Measurements from ENCODE around the gene CORT.

- no peak for TF ChIP-seq CTCF (IDR thresholded peaks at IDR 0.05)
- TF ChIP-seq POLR2A (IDR thresholded peaks at IDR 0.05), result no peak
Measured at GRCh38 chr1:10421637-10422036, 28.2 kb upstream of the CORT start.
